Measurements from ENCODE around the gene ZNF493.

Gene ZNF493

GRCh38 chr19:21396121-21396520 lies 812 bp upstream of the ZNF493 start:
- H3K4me3 ChIP-seq (ENCODE audit: low read depth, low read length): no peak overlapping the region
- TF ChIP-seq, protein P1, sequence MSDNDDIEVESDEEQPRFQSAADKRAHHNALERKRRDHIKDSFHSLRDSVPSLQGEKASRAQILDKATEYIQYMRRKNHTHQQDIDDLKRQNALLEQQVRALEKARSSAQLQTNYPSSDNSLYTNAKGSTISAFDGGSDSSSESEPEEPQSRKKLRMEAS (IDR thresholded peaks at IDR 0.05; ENCODE audit: low read depth, low read length): no peak
- TF ChIP-seq MYC (IDR thresholded peaks at IDR 0.05; ENCODE audit: low read depth, low read length) (no peak), POLR2A (IDR thresholded peaks at IDR 0.05; ENCODE audit: extremely low read depth, insufficient read length) (no peak)
- TF ChIP-seq, protein P2, sequence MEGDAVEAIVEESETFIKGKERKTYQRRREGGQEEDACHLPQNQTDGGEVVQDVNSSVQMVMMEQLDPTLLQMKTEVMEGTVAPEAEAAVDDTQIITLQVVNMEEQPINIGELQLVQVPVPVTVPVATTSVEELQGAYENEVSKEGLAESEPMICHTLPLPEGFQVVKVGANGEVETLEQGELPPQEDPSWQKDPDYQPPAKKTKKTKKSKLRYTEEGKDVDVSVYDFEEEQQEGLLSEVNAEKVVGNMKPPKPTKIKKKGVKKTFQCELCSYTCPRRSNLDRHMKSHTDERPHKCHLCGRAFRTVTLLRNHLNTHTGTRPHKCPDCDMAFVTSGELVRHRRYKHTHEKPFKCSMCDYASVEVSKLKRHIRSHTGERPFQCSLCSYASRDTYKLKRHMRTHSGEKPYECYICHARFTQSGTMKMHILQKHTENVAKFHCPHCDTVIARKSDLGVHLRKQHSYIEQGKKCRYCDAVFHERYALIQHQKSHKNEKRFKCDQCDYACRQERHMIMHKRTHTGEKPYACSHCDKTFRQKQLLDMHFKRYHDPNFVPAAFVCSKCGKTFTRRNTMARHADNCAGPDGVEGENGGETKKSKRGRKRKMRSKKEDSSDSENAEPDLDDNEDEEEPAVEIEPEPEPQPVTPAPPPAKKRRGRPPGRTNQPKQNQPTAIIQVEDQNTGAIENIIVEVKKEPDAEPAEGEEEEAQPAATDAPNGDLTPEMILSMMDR (IDR thresholded peaks at IDR 0.05; ENCODE audit: low read depth, low read length): no peak
- no peak for DNase-seq (ENCODE audit: low read depth)

DNA sequence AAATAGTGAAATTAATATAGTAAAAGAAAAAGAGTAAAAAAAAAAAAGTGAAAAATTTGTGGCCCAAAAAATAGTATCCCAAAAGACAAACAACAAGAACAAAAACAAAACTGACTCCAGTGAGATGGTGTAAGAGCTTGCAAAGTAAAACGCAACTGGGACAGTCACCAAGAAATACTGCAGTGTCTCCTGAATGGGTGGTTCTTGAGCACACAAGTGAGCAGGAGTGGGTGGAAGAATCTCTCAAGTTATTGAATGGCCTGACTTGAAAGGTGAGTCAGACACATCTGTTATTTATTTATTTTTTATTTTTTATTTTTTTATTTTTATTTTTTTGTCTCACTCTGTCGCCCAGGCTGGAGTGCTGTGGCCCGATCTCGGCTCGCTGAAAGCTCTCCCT lies 1.9 kb downstream of the ZNF493 start:
- TF ChIP-seq MYC (IDR thresholded peaks at IDR 0.05; ENCODE audit: low read depth, low read length): no peak
- no peak overlapping the region for H3K4me3 ChIP-seq (ENCODE audit: low read depth, low read length)

GRCh38 chr19:21402303-21402985 lies 5.5 kb downstream of the ZNF493 start:
- H3K4me3 ChIP-seq (ENCODE audit: low read depth, low read length): no peak overlapping the region
- TF ChIP-seq, protein P2 (IDR thresholded peaks at IDR 0.05; ENCODE audit: low read depth, low read length): no peak
- TF ChIP-seq, protein P1 (IDR thresholded peaks at IDR 0.05; ENCODE audit: low read depth, low read length): no peak
- TF ChIP-seq MYC (IDR thresholded peaks at IDR 0.05; ENCODE audit: low read depth, low read length): no peak
- TF ChIP-seq POLR2A (IDR thresholded peaks at IDR 0.05; ENCODE audit: extremely low read depth, insufficient read length): no peak
- DNase-seq (ENCODE audit: low read depth): no peak

More for the DNA sequence above, 1.9 kb downstream of the ZNF493 start:
- DNase-seq (ENCODE audit: low read depth): no peak

DNA sequence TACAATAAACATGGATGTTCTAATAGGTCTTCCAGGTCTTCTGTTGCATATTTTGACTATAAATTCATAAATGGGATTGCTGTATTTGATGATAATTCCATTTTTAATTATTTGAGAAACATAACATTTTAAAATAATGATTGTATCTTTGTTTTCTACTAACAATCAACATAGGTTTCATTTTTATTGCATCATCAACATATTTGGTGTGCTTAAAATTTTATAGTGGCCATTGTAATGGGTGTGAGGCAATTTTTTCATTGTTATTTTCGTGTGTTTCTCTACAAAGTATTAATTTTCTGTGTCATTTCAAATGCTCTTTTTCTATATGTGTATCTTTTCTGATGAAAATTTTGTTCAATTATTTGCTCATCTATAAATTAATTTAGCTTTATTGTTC lies 13.2 kb downstream of the ZNF493 start:
- DNase-seq (ENCODE audit: low read depth): no peak
- TF ChIP-seq, protein P1 (IDR thresholded peaks at IDR 0.05; ENCODE audit: low read depth, low read length): no peak
- no peak for TF ChIP-seq MYC (IDR thresholded peaks at IDR 0.05; ENCODE audit: low read depth, low read length)
- TF ChIP-seq, protein P2 (IDR thresholded peaks at IDR 0.05; ENCODE audit: low read depth, low read length): no peak
- no peak for TF ChIP-seq POLR2A (IDR thresholded peaks at IDR 0.05; ENCODE audit: extremely low read depth, insufficient read length)
- H3K4me3 ChIP-seq (ENCODE audit: low read depth, low read length): no peak overlapping the region

DNA sequence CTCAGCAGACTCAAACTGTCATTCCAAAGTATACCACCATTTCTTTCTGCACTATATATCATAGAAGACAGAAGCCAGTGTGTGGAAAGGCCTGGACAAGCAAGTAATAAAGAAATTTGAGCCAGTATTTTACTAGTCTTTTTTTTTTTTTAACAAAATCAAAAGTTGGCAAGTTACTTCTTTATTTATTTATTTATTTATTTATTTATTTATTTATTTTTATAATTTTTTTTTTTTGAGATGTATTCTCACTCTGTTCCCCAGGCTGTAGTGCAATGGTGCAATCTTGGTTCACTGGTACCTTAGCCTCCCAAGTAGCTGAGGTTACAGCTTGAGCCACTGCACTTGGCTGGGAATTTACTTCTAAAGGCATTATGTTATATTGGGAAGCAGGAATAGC lies 25.3 kb downstream of the ZNF493 start:
- TF ChIP-seq MYC (IDR thresholded peaks at IDR 0.05; ENCODE audit: low read depth, low read length) (no peak), POLR2A (IDR thresholded peaks at IDR 0.05; ENCODE audit: extremely low read depth, insufficient read length) (no peak)
- TF ChIP-seq, protein P1 (IDR thresholded peaks at IDR 0.05; ENCODE audit: low read depth, low read length): no peak
- TF ChIP-seq, protein P2 (IDR thresholded peaks at IDR 0.05; ENCODE audit: low read depth, low read length): no peak
- no peak for DNase-seq (ENCODE audit: low read depth)
- no peak overlapping the region for H3K4me3 ChIP-seq (ENCODE audit: low read depth, low read length)

DNA sequence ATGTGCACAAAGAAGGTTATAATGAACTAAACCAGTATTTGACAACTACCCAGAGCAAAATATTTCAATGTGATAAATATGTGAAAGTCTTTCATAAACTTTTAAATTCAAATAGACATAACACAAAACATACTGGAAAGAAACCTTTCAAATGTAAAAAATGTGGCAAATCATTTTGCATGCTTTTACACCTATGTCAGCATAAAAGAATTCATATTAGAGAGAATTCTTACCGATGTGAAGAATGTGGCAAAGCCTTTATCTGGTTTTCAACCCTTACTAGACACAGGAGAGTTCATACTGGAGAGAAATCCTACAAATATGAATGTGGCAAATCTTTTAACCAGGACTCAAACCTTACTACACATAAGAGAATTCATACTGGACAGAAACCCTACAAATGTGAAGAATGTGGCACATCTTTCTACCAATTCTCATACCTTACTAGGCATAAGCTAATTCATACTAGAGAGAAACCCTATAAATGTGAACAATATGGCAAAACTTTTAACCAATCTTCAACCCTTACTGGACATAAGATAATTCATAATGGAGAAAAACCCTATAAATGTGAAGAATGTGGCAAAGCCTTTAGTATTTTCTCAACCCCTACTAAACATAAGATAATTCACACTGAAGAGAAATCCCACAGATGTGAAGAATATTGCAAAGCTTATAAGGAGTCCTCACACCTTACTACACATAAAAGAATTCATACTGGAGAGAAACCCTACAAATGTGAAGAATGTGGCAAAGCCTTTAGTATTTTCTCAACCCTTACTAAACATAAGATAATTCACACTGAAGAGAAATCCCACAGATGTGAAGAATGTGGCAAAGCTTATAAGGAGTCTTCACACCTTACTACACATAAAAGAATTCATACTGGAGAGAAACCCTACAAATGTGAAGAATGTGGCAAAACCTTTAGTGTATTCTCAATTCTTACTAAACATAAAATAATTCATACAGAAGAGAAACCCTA lies 26.4 kb downstream of the ZNF493 start:
- DNase-seq (ENCODE audit: low read depth): no peak
- TF ChIP-seq POLR2A (IDR thresholded peaks at IDR 0.05; ENCODE audit: extremely low read depth, insufficient read length): no peak
- TF ChIP-seq MYC (IDR thresholded peaks at IDR 0.05; ENCODE audit: low read depth, low read length): no peak
- TF ChIP-seq, protein P2 (IDR thresholded peaks at IDR 0.05; ENCODE audit: low read depth, low read length): no peak
- TF ChIP-seq, protein P1 (IDR thresholded peaks at IDR 0.05; ENCODE audit: low read depth, low read length): no peak
- no peak overlapping the region for H3K4me3 ChIP-seq (ENCODE audit: low read depth, low read length)

Measured in NB4 (cell line).